Measurements from ENCODE around the gene FNDC3B. TPM values are rescaled to one million over a fixed set of nuclear protein-coding genes. Genes with fewer than 3 reads are reported as not detected.

FNDC3B gene
- total and polyA plus RNA-seq, 2 of the 8 experiments (the other 6 are each of a cell fraction or from before 2014, with no cell fraction given) = 14.1 to 44.4 TPM

DNA sequence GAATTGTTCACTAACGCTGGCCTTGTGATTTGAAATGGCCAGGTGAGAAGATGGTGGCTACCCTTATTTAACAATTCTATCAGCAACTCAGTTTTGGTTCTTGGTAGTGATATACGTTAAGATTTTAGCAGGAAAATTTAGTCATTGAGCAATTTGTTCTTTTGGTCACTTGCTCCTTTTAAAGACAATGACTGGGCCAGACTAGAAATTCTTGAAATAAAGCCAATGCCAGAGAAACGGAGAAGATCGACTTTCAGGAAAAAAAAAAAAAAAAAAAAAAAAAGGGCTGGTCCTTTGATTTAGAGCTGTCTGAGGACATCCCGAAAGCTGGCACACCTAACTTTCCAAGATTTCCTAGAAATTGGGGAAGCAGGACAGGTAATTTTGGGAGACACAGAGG is 178.5 kb downstream of the FNDC3B start (continued):
- no peak for TF ChIP-seq TEAD4 (IDR thresholded peaks at IDR 0.05; ENCODE audit: low read depth, low read length)
- no peak for TF ChIP-seq RBBP5 (IDR thresholded peaks at IDR 0.05; ENCODE audit: borderline replicate concordance, low read depth, low read length)
- TF ChIP-seq GTF2F1 (IDR thresholded peaks at IDR 0.05; ENCODE audit: borderline replicate concordance, low read depth, low read length) = no peak
- TF ChIP-seq YY1 (IDR thresholded peaks at IDR 0.05; ENCODE audit: low read depth, low read length) = no peak
